H1 (cell line): Measurements from ENCODE around the gene CYP4A22. TPM values are rescaled to one million over a fixed set of nuclear protein-coding genes. Genes with fewer than 3 reads are reported as not detected.

Experiments
- CTCF ChIA-PET: fragments of 300-600 bp; sonication (Branson Sonifier 250); formaldehyde crosslinking; loops from one replicate; lab custom pipeline; 2021; ENCODE audit not compliant: partially characterized antibody; lab: Charles Lee
- POLR2A ChIA-PET: fragments of 300-600 bp; sonication (Branson Sonifier 250); formaldehyde crosslinking; loops from one replicate; lab custom pipeline; 2021; ENCODE audit warnings: inconsistent platforms; ENCODE audit not compliant: partially characterized antibody; lab: Charles Lee
- DNase-seq, 2 experiments: peaks; one replicate each; pipeline versions ENCODE4 v3.0.0 to v3.0.0-alpha.2; 2010 to 2022; ENCODE audit warnings: low spot score in 2 of 2, low read depth in 1 of 2, mixed read lengths in 1 of 2
- FAIRE-seq: peaks from 2 replicates; lab custom pipeline; 2011; peaks lifted over from hg19 to GRCh38; lab: Jason Lieb, UNC
- H2AFZ ChIP-seq: 2 replicates; pipeline ENCODE4 v1.8.1; 2012; ENCODE audit warnings: low read length, inconsistent platforms
- H2AK5ac ChIP-seq: 2 replicates; pipeline ENCODE4 v1.6.1; 2013; ENCODE audit warnings: low read depth, low read length
- H2BK120ac ChIP-seq: replicated peaks from 2 replicates; pipeline ENCODE3; 2013; ENCODE audit warnings: low read depth, low read length, inconsistent platforms
- H2BK12ac ChIP-seq: 2 replicates; pipeline ENCODE4 v1.6.1; 2013; ENCODE audit warnings: low read depth, low read length
- H2BK15ac ChIP-seq: 2 replicates; pipeline ENCODE4 v1.6.1; 2013; ENCODE audit warnings: low read length
- H2BK20ac ChIP-seq: 2 replicates; pipeline ENCODE4 v1.6.1; 2013; ENCODE audit warnings: low read length
- H2BK5ac ChIP-seq: 2 replicates; pipeline ENCODE4 v1.6.1; 2013; ENCODE audit warnings: low read depth, low read length
- H3K14ac ChIP-seq: 2 replicates; pipeline ENCODE4 v1.6.1; 2013; ENCODE audit warnings: inconsistent platforms; ENCODE audit not compliant: insufficient read length
- H3K18ac ChIP-seq: 2 replicates; pipeline ENCODE4 v1.6.1; 2013; ENCODE audit warnings: low read length; ENCODE audit errors: extremely low read depth
- H3K23ac ChIP-seq: 2 replicates; pipeline ENCODE4 v1.6.1; 2013; ENCODE audit warnings: inconsistent platforms; ENCODE audit not compliant: insufficient read length
- H3K23me2 ChIP-seq: 2 replicates; pipeline ENCODE4 v1.6.1; 2013; ENCODE audit warnings: low read depth, low read length
- H3K27ac ChIP-seq: 2 replicates; pipeline ENCODE4 v1.6.1; 2011; ENCODE audit warnings: low read depth, low read length, inconsistent platforms
- H3K27me3 ChIP-seq, 4 experiments: replicated peaks in 1 of 4; 1 replicate in 1 of 4; 2 replicates in 3 of 4; pipeline versions ENCODE4 v1.6.1 to v1.8.1; 2011 to 2013; ENCODE audit warnings: low read length in 3 of 4, mild to moderate bottlenecking in 3 of 4, inconsistent platforms in 2 of 4, mixed read lengths in 2 of 4, moderate library complexity in 1 of 4; ENCODE audit not compliant: control insufficient read depth in 3 of 4, insufficient read depth in 3 of 4; ENCODE audit errors: extremely low read depth in 1 of 4
- H3K36me3 ChIP-seq, 4 experiments: 2 replicates each; pipeline versions ENCODE4 v1.6.1 to v1.8.1; 2011 to 2013; ENCODE audit warnings: mild to moderate bottlenecking in 4 of 4, low read length in 3 of 4, moderate library complexity in 2 of 4, control low read depth in 1 of 4, inconsistent platforms in 1 of 4; ENCODE audit not compliant: insufficient read depth in 4 of 4, control insufficient read depth in 2 of 4
- H3K4ac ChIP-seq: replicated peaks from 2 replicates; pipeline ENCODE3; 2013; ENCODE audit warnings: low read length, low read depth, mixed read lengths, inconsistent platforms; ENCODE audit not compliant: insufficient read length
- H3K4me1 ChIP-seq, 4 experiments: replicated peaks in 1 of 4; 1 replicate in 1 of 4; 2 replicates in 3 of 4; pipeline versions ENCODE4 v1.6.1 to v1.8.1; 2011 to 2013; ENCODE audit warnings: low read length in 3 of 4, inconsistent platforms in 2 of 4, mixed read lengths in 1 of 4; ENCODE audit not compliant: insufficient read depth in 4 of 4, control insufficient read depth in 3 of 4
- H3K4me2 ChIP-seq, 2 experiments: 2 replicates each; pipeline versions ENCODE4 v1.6.1 to v1.8.1; 2011 to 2013; ENCODE audit warnings: low read depth in 2 of 2, low read length in 2 of 2, control low read depth in 1 of 2, inconsistent platforms in 1 of 2, mild to moderate bottlenecking in 1 of 2; ENCODE audit not compliant: insufficient read depth in 1 of 2
- H3K4me3 ChIP-seq, 4 experiments: fragments of 200-600, 300-600 bp in 1 of 4; sonication (generic), shearing (Covaris generic), sonication (Bioruptor Twin) in 1 of 4; 2 replicates each; pipeline versions ENCODE4 v1.5.1 to v1.8.1; 2011 to 2016; ENCODE audit warnings: low read length in 4 of 4, low read depth in 3 of 4, control low read depth in 2 of 4, inconsistent platforms in 2 of 4, mild to moderate bottlenecking in 2 of 4, mixed read lengths in 1 of 4, moderate library complexity in 1 of 4; ENCODE audit not compliant: insufficient read depth in 2 of 4; ENCODE audit errors: extremely low read depth in 1 of 4
- H3K56ac ChIP-seq: replicated peaks from 2 replicates; pipeline ENCODE3; 2013; ENCODE audit warnings: low read depth, mild to moderate bottlenecking, mixed read lengths, low read length, inconsistent platforms; ENCODE audit not compliant: insufficient read length
- H3K79me1 ChIP-seq: 2 replicates; pipeline ENCODE4 v1.6.1; 2013; ENCODE audit warnings: low read depth, low read length, control low read depth
- H3K79me2 ChIP-seq, 2 experiments: 2 replicates each; pipeline versions ENCODE4 v1.6.1 to v1.8.1; 2012 to 2013; ENCODE audit warnings: low read length in 2 of 2, mild to moderate bottlenecking in 2 of 2, inconsistent platforms in 1 of 2; ENCODE audit not compliant: insufficient read depth in 2 of 2, control insufficient read depth in 1 of 2
- H3K9ac ChIP-seq, 4 experiments: replicated peaks in 1 of 4; 1 replicate in 1 of 4; 2 replicates in 3 of 4; pipeline versions ENCODE4 v1.6.1 to v1.8.1; 2011 to 2013; ENCODE audit warnings: low read depth in 3 of 4, low read length in 3 of 4, control low read depth in 2 of 4, mild to moderate bottlenecking in 2 of 4, moderate library complexity in 2 of 4, inconsistent platforms in 1 of 4; ENCODE audit errors: extremely low read depth in 1 of 4
- H3K9me3 ChIP-seq, 2 experiments: 2 replicates each; pipeline versions ENCODE4 v1.6.1 to v1.8.1; 2012 to 2013; ENCODE audit warnings: mild to moderate bottlenecking in 2 of 2, moderate library complexity in 2 of 2, control low read depth in 1 of 2, inconsistent platforms in 1 of 2, low read depth in 1 of 2, low read length in 1 of 2, mixed read lengths in 1 of 2; ENCODE audit not compliant: insufficient read depth in 2 of 2
- H4K20me1 ChIP-seq, 2 experiments: replicated peaks in 1 of 2; 2 replicates each; pipeline versions ENCODE3 to v1.8.1; 2011 to 2013; ENCODE audit warnings: inconsistent platforms in 2 of 2, low read length in 2 of 2, mild to moderate bottlenecking in 1 of 2; ENCODE audit not compliant: insufficient read depth in 2 of 2, control insufficient read depth in 1 of 2
- H4K5ac ChIP-seq: 2 replicates; pipeline ENCODE4 v1.6.1; 2013; ENCODE audit warnings: low read length, low read depth, mixed read lengths, inconsistent platforms; ENCODE audit not compliant: insufficient read length
- H4K8ac ChIP-seq: 2 replicates; pipeline ENCODE4 v1.8.0; 2013; ENCODE audit warnings: mild to moderate bottlenecking, moderate library complexity, low read length, inconsistent platforms; ENCODE audit not compliant: insufficient read depth; ENCODE audit errors: extremely low read depth
- H4K91ac ChIP-seq: replicated peaks from 2 replicates; pipeline ENCODE3; 2013; ENCODE audit warnings: low read length, mixed read lengths, inconsistent platforms; ENCODE audit not compliant: insufficient read length
- CBX8 ChIP-seq: fragments of 300-800, 300-1000 bp; sonication (generic); IDR thresholded peaks from 2 replicates; pipeline ENCODE4 v1.7.1; 2016; ENCODE audit warnings: low read depth, low read length, borderline replicate concordance
- CHD1 ChIP-seq: IDR thresholded peaks from 2 replicates; pipeline ENCODE4 v1.6.1; 2012; ENCODE audit warnings: low read depth, low read length, improper control_type of control experiment
- CHD2 ChIP-seq: IDR thresholded peaks from 2 replicates; pipeline ENCODE4 v1.6.1; 2012; ENCODE audit warnings: low read length, improper control_type of control experiment
- EP300 ChIP-seq, 2 experiments: IDR thresholded peaks; 1 replicate in 1 of 2; 2 replicates in 1 of 2; pipeline ENCODE4 v1.6.1; 2011 to 2012; ENCODE audit warnings: low read depth in 2 of 2, low read length in 2 of 2, mild to moderate bottlenecking in 2 of 2, borderline replicate concordance in 1 of 2, inconsistent platforms in 1 of 2, moderate library complexity in 1 of 2
- GTF2F1 ChIP-seq: IDR thresholded peaks from 2 replicates; pipeline ENCODE4 v1.6.1; 2012; ENCODE audit warnings: low read depth, low read length, improper control_type of control experiment, borderline replicate concordance
- HDAC6 ChIP-seq: IDR thresholded peaks from one replicate; pipeline ENCODE4 v1.7.1; 2012; ENCODE audit warnings: low read depth, mild to moderate bottlenecking, inconsistent platforms, low read length, moderate library complexity
- POLR2A ChIP-seq, 2 experiments: IDR thresholded peaks; 1 replicate in 1 of 2; 2 replicates in 1 of 2; pipeline ENCODE4 v1.6.1; 2011; ENCODE audit warnings: low read depth in 2 of 2, low read length in 2 of 2, mild to moderate bottlenecking in 2 of 2; ENCODE audit errors: control extremely low read depth in 1 of 2
- POLR2AphosphoS5 ChIP-seq: IDR thresholded peaks from 2 replicates; pipeline ENCODE4 v1.6.1; 2011; ENCODE audit warnings: low read depth, low read length
- RBBP5 ChIP-seq: IDR thresholded peaks from 2 replicates; pipeline ENCODE4 v1.7.1; 2012; ENCODE audit warnings: low read depth, mild to moderate bottlenecking, inconsistent platforms, low read length, moderate library complexity, borderline replicate concordance
- SIX5 ChIP-seq: IDR thresholded peaks from 2 replicates; pipeline ENCODE4 v1.6.1; 2011; ENCODE audit warnings: mild to moderate bottlenecking, low read depth, low read length
- TAF7 ChIP-seq: optimal IDR thresholded peaks from 2 replicates; pipeline ENCODE3; 2011; ENCODE audit warnings: low read depth, mild to moderate bottlenecking, inconsistent platforms, low read length, moderate library complexity, borderline replicate concordance
- WGBS, 2 experiments: shearing (Covaris generic) in 1 of 2; methylation state at CpG; one replicate each; pipeline versions ENCODE4 v1.1.6 to v1.1.7; 2013 to 2015; ENCODE audit warnings: low lambda C conversion rate in 2 of 2, mixed read lengths in 2 of 2, inconsistent platforms in 1 of 2, low coverage in 1 of 2, missing lambda C conversion rate in 1 of 2; ENCODE audit not compliant: insufficient replicate concordance in 2 of 2, insufficient coverage in 1 of 2, insufficient read length in 1 of 2; ENCODE audit errors: extremely low coverage in 1 of 2, missing lambda C conversion rate in 1 of 2; 5-methylcytosine and 5-hydroxymethylcytosine counted together
- polyA plus RNA-seq, 7 experiments: library from polyadenylated mRNA; depleted of rRNA in 3 of 7; stranded (reverse) in 5 of 7; unstranded in 2 of 7; fragments of >200 nt in 5 of 7; fragments of 200-250 nt in 2 of 7; gene quantifications; 1 replicate in 5 of 7; 2 replicates in 1 of 7; 4 replicates in 1 of 7; pipeline versions ENCODE4 v1.2.1 to v1.2.3, GENCODE V29; 2011 to 2013; ENCODE audit warnings: missing spikeins in 2 of 7, mixed read lengths in 2 of 7
- total RNA-seq: library from RNA; stranded (reverse); fragmentation: NEBNext Ultra II Directional; extraction: Animal tissue kit (Norgen Biotek cat#: 25700); gene quantifications from 2 replicates; pipeline ENCODE4 v1.2.1, GENCODE V29; 2021
- TF ChIP-seq, protein P1 (sequence below): IDR thresholded peaks from 2 replicates; pipeline ENCODE4 v1.6.1; 2012; ENCODE audit warnings: inconsistent platforms

Gene CYP4A22
- total and polyA plus RNA-seq, 2 of the 8 experiments (the other 6 are each of a cell fraction or from before 2014, with no cell fraction given), result not detected

DNA sequence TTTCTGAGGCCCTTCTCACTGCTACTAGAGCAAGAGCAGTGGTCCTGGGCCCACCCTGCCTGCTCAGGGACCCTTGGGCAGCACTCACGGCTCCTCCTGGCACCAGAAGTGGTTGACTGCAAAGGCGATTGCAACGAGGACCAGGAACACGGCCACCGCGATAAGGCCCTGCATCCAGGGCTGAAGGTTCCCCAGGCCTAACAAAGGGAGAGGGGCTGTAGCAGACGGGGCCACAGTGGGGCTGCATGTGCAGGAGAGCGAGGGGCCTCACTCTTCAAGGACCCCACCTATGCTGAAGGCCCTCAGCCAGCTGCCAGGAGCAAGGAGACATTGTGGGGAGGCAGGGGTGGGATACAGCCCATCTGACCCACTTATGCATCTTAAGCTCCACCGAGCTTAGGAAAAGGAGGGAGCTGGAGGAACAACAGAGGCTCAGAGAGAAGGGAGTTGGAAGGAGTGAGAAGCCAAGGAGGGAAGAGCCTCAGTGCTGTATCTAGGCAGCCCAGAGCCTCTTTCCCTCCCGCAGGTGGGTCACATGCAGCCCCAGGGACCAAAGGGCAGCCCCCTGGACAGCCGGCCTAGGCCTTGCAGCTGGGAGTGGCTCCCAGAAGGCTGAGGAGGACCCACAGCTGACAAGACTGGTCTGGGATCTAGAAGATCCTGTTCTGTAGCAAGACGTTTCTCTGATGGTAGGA is 50.1 kb downstream of the CYP4A22 start:
- POLR2A ChIA-PET, result no interaction called here
- H3K18ac ChIP-seq, result no peak overlapping the region
- H3K14ac ChIP-seq, result no peak overlapping the region
- H4K5ac ChIP-seq, result no peak overlapping the region
- no peak overlapping the region for H2AFZ ChIP-seq
- no peaks in the 10 kb centered on the region; a peak in 3 of 7 replicates for H3K27me3 ChIP-seq
- H2BK15ac ChIP-seq, result no peak overlapping the region
- no peak overlapping the region for H2BK12ac ChIP-seq
- H2BK20ac ChIP-seq, result no peak overlapping the region
- no peaks in the 10 kb centered on the region for H3K79me1 ChIP-seq
- no peaks in the 10 kb centered on the region for H3K79me2 ChIP-seq
- H3K4me3 ChIP-seq, result no peak overlapping the region
- H2AK5ac ChIP-seq, result no peak overlapping the region
- no peak overlapping the region for H3K4ac ChIP-seq
- H3K9me3 ChIP-seq, result no peaks in the 10 kb centered on the region
- no peak overlapping the region for H2BK120ac ChIP-seq
- no peak overlapping the region for H3K4me2 ChIP-seq
- DNase-seq (no peak), FAIRE-seq (no peak)
- H4K91ac ChIP-seq, result no peak overlapping the region
- H2BK5ac ChIP-seq, result no peak overlapping the region
- H4K20me1 ChIP-seq, result no peaks in the 10 kb centered on the region
- H3K27ac ChIP-seq, result no peak overlapping the region
- H3K4me1 ChIP-seq, result peaks cover 2 to 12% (median 6%) of the 10 kb centered on the region in 4 experiments
- H3K36me3 ChIP-seq, result no peaks in the 10 kb centered on the region
- peaks cover 5% of the 10 kb centered on the region; the same call in 1 of the 2 replicates for H3K23me2 ChIP-seq
- WGBS, 2 experiments, result 89% methylated on average over 12 of the region's 12 CpGs; no CpG with 5 or more reads in 1 of the 2 experiments
- CTCF ChIA-PET, result interaction anchor here (10.2 to 14.4 kb wide), 2 partner anchors 8 to 77 kb away, joined by 153 to 207 read pairs; no protein-coding TSS in a partner anchor
- no peak overlapping the region; the same call in 1 of the 2 replicates for H4K8ac ChIP-seq
- no peak overlapping the region for H3K23ac ChIP-seq
- H3K56ac ChIP-seq, result no peak overlapping the region
- H3K9ac ChIP-seq, result no peak overlapping the region
- TF ChIP-seq CHD1 (no peak), SIX5 (no peak), RBBP5 (no peak), HDAC6 (no peak), POLR2AphosphoS5 (no peak), EP300 (IDR thresholded peaks at IDR 0.05; ENCODE audit: borderline replicate concordance in 1 of 2, low read depth in 2 of 2, low read length in 2 of 2) (no peak), POLR2A (IDR thresholded peaks at IDR 0.05; ENCODE audit: control extremely low read depth in 1 of 2, low read depth in 2 of 2, low read length in 2 of 2) (no peak), TAF7 (no peak), CBX8 (no peak), GTF2F1 (no peak), CHD2 (no peak)
- TF ChIP-seq, protein P1, sequence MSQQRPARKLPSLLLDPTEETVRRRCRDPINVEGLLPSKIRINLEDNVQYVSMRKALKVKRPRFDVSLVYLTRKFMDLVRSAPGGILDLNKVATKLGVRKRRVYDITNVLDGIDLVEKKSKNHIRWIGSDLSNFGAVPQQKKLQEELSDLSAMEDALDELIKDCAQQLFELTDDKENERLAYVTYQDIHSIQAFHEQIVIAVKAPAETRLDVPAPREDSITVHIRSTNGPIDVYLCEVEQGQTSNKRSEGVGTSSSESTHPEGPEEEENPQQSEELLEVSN, result no peak
